ENCODE results near the gene TXN.
"Not testable (repeated sequence)": the region's sequence is repeated elsewhere in the genome, so short reads cannot be mapped to it uniquely, and the experiment has no call there.

Gene TXN

DNA sequence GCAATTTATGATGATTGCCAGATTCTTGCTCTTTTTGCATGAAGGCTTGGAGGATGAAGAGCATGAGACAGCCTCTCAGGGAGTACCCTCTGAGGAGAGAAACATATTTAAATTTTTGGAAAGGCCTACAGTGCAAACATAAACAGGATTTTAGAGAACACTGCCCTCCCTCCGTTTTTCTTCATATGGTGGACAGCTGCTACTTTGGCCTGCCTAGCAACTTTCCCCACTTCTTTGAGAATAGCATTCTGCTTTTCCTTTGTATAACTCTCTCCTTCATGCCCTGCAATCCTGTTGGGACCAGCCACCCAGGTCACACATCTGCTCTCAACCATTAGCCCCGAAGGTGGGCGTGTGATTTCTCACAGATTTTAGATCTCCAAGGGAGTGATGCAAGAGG lies 20.5 kb upstream of the TXN start:
- no peak for DNase-seq
- TF ChIP-seq GATA1 (IDR thresholded peaks at IDR 0.05; ENCODE audit: low read depth, low read length) (no peak), POLR2A (IDR thresholded peaks at IDR 0.05; ENCODE audit: low read length) (no peak)

- TF ChIP-seq GATA1 (IDR thresholded peaks at IDR 0.05; ENCODE audit: low read depth, low read length) (no peak), POLR2A (IDR thresholded peaks at IDR 0.05; ENCODE audit: low read length) (no peak)
- DNase-seq, result no peak
Measured at GRCh38 chr9:110270211-110270995, 14.1 kb upstream of the TXN start.

- TF ChIP-seq GATA1 (IDR thresholded peaks at IDR 0.05; ENCODE audit: low read depth, low read length), result no peak
- no peak for TF ChIP-seq POLR2A (IDR thresholded peaks at IDR 0.05; ENCODE audit: low read length)
- peak; percentile 43 to 78 for DNase-seq
Measured at GRCh38 chr9:110266795-110267194, 10.5 kb upstream of the TXN start.

GRCh38 chr9:110261632-110262031 lies 5.3 kb upstream of the TXN start:
- TF ChIP-seq POLR2A (IDR thresholded peaks at IDR 0.05; ENCODE audit: low read length) (no peak), GATA1 (IDR thresholded peaks at IDR 0.05; ENCODE audit: low read depth, low read length) (no peak)
- DNase-seq, result no peak

DNA sequence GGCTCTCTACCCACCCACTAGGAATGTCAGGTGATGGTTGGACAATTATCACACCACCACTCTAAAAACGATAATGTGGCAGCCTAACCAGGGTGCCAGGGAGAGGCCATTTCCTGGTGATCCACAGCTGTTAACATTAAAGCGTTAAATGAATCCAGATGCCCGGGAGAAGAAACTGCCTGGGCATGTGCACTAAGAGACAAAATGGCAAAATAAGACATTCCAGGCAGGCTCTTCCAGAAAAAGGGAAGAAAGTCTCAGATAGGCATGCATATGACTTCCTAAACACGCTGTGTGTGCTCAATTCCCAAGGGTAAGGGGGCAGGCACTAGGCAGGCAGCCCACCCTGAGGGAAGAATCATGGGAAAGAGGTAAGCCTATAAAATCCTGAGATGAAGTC lies 4.6 kb upstream of the TXN start:
- TF ChIP-seq POLR2A (IDR thresholded peaks at IDR 0.05; ENCODE audit: low read length) (no peak), GATA1 (IDR thresholded peaks at IDR 0.05; ENCODE audit: low read depth, low read length) (no peak)
- no peak for DNase-seq

GRCh38 chr9:110259566-110259965 lies 3.3 kb upstream of the TXN start:
- DNase-seq, result peak; percentile 6 to 34
- TF ChIP-seq GATA1 (IDR thresholded peaks at IDR 0.05; ENCODE audit: low read depth, low read length), result no peak
- TF ChIP-seq POLR2A (IDR thresholded peaks at IDR 0.05; ENCODE audit: low read length), result no peak

GRCh38 chr9:110258690-110259091 lies 2.4 kb upstream of the TXN start:
- peak; percentile 7 to 42 for DNase-seq
- TF ChIP-seq GATA1 (IDR thresholded peaks at IDR 0.05; ENCODE audit: low read depth, low read length), result no peak
- no peak for TF ChIP-seq POLR2A (IDR thresholded peaks at IDR 0.05; ENCODE audit: low read length)

DNA sequence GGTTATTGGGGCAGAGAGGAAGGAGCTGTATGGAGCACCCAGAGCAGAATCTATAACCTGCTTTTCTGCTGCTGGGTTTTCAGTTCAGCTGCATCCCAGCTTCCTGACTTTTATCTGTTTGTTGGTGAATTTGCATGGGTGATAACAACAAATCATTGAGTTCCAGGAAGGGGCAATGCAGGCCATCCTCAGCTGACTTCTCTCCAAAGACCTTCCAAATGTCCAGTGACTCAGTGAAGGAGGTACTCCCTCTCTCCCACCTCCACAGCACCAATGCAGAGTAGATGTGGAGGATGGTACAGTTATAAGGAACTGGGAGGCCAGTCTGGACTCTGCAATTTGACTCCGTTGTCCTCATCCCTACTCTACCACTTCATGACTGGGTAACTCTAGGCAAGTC lies 1.6 kb upstream of the TXN start:
- TF ChIP-seq GATA1 (IDR thresholded peaks at IDR 0.05; ENCODE audit: low read depth, low read length) (no peak), POLR2A (IDR thresholded peaks at IDR 0.05; ENCODE audit: low read length) (no peak)

GRCh38 chr9:110257097-110257841 lies 962 bp upstream of the TXN start:
- DNase-seq, result peak in 1 of 2 experiments; percentile 79
- TF ChIP-seq GATA1 (IDR thresholded peaks at IDR 0.05; ENCODE audit: low read depth, low read length), result no peak
- peak; percentile 75 for TF ChIP-seq POLR2A (IDR thresholded peaks at IDR 0.05; ENCODE audit: low read length)

More for the DNA sequence above, 1.6 kb upstream of the TXN start:
- peak; percentile 44 to 69 for DNase-seq

- DNase-seq, result peak; percentile 63 to 73
- TF ChIP-seq POLR2A (IDR thresholded peaks at IDR 0.05; ENCODE audit: low read length) (no peak), GATA1 (IDR thresholded peaks at IDR 0.05; ENCODE audit: low read depth, low read length) (no peak)
Measured at GRCh38 chr9:110255463-110256379, 586 bp downstream of the TXN start.

DNA sequence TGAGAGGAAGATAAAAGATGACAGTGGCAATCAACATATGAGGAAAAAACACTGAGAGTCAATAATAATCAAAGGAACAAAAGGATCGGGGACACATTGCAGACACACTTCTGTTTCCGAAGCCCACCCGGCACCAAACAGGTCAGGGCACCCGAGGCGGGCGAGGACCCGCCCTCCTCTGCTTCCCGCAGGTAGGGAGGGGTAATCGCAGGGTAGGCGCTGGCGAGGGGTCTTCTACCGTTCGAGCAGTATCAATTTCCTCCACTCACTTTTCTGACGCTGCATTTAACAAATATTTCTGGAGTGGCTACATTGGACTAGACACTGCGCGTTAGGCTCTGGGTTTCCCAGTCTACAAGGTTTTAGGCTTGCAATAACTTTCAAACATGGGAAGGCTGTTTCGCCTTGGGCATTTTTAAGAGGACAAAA lies 1.3 kb downstream of the TXN start:
- DNase-seq, result peak; percentile 43 to 67
- TF ChIP-seq POLR2A (IDR thresholded peaks at IDR 0.05; ENCODE audit: low read length) (no peak), GATA1 (IDR thresholded peaks at IDR 0.05; ENCODE audit: low read depth, low read length) (no peak)

DNA sequence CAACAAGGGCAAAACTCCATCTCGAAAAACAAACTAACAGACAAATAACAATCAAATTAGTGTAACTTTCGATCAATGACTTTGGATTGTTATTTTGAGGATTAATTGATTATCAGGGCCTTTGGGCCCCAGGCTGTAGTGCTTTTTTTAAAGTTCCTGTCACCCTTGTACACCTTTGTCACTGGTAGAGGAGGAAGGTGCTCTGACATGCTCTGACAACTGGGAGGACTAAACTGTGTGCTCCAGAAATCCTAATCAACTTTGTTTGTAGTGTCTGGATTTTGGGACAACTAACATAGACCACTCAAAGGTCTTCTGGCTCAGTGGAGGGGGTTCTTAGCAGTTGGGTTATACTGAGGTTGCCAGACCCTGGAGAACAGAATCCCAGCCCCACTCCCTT lies 1.8 kb downstream of the TXN start:
- peak in 1 of 2 experiments; percentile 40 for DNase-seq
- TF ChIP-seq POLR2A (IDR thresholded peaks at IDR 0.05; ENCODE audit: low read length) (no peak), GATA1 (IDR thresholded peaks at IDR 0.05; ENCODE audit: low read depth, low read length) (no peak)

- TF ChIP-seq GATA1 (IDR thresholded peaks at IDR 0.05; ENCODE audit: low read depth, low read length), result no peak
- TF ChIP-seq POLR2A (IDR thresholded peaks at IDR 0.05; ENCODE audit: low read length), result no peak
- peak in 1 of 2 experiments; percentile 15 for DNase-seq
Measured at GRCh38 chr9:110252509-110253139, 3.7 kb downstream of the TXN start.

DNA sequence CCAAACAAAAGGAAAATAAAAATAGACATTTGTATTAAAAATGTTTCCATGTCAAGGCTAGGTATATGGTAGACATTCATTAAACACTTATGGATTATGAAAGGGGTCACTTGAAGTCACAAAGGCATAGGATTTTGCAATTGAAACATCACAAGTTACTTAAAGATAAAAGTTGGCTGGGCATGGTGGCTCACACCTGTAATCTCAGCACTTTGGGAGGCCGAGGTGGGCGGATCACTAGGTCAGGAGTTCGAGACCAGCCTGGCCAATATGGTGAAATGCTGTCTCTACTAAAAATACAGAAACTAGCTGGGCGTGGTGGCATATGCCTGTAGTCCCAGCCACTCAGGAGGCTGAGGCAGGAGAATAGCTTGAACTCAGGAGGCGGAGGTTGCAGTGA lies 4.5 kb downstream of the TXN start:
- DNase-seq, result not testable (repeated sequence)
